ENCODE data around the gene PPEF2.

DNA sequence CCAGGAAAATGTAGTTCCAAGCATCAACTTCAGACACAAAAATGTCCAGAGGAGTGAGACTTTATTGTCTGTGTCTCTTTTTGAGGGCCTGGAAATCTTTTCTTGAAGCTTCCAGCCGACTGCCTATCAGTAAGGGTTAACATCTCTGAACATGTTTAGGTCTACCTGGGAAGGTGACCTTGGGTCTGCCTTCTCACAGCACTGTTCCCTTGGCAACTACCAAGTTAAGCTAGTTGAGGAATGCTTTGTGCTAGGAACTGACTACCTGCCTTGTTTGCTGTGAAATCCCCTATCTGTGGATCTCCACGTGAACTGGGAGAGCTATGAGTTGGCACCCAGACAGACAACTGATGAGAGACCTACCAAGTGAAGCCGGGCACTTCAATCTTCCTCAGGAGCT lies 81.6 kb downstream of the PPEF2 start:
- TF ChIP-seq, protein P1, sequence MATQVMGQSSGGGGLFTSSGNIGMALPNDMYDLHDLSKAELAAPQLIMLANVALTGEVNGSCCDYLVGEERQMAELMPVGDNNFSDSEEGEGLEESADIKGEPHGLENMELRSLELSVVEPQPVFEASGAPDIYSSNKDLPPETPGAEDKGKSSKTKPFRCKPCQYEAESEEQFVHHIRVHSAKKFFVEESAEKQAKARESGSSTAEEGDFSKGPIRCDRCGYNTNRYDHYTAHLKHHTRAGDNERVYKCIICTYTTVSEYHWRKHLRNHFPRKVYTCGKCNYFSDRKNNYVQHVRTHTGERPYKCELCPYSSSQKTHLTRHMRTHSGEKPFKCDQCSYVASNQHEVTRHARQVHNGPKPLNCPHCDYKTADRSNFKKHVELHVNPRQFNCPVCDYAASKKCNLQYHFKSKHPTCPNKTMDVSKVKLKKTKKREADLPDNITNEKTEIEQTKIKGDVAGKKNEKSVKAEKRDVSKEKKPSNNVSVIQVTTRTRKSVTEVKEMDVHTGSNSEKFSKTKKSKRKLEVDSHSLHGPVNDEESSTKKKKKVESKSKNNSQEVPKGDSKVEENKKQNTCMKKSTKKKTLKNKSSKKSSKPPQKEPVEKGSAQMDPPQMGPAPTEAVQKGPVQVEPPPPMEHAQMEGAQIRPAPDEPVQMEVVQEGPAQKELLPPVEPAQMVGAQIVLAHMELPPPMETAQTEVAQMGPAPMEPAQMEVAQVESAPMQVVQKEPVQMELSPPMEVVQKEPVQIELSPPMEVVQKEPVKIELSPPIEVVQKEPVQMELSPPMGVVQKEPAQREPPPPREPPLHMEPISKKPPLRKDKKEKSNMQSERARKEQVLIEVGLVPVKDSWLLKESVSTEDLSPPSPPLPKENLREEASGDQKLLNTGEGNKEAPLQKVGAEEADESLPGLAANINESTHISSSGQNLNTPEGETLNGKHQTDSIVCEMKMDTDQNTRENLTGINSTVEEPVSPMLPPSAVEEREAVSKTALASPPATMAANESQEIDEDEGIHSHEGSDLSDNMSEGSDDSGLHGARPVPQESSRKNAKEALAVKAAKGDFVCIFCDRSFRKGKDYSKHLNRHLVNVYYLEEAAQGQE (IDR thresholded peaks at IDR 0.05; ENCODE audit: low read depth), result no peak
- TF ChIP-seq EGR1 (IDR thresholded peaks at IDR 0.05) (no peak), TAF1 (IDR thresholded peaks at IDR 0.05; ENCODE audit: low read depth) (no peak), EP300 (IDR thresholded peaks at IDR 0.05; ENCODE audit: borderline replicate concordance) (no peak), ZBTB7A (IDR thresholded peaks at IDR 0.05; ENCODE audit: low read depth) (no peak), NFIC (IDR thresholded peaks at IDR 0.05) (no peak), CREB1 (IDR thresholded peaks at IDR 0.05; ENCODE audit: low read depth) (no peak)
- TF ChIP-seq, protein P2, sequence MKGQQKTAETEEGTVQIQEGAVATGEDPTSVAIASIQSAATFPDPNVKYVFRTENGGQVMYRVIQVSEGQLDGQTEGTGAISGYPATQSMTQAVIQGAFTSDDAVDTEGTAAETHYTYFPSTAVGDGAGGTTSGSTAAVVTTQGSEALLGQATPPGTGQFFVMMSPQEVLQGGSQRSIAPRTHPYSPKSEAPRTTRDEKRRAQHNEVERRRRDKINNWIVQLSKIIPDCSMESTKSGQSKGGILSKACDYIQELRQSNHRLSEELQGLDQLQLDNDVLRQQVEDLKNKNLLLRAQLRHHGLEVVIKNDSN (IDR thresholded peaks at IDR 0.05), result no peak
